GM19455 (cell line): ENCODE measurements around the gene CNPY1.
"Not testable (repeated sequence)": the region's sequence is repeated elsewhere in the genome, so short reads cannot be mapped to it uniquely, and the experiment has no call there.

Experiments used
- ATAC-seq: cut with Tn5 transposase; IDR thresholded peaks from one replicate; pipeline ENCODE4 v1.9.1; 2021; ENCODE audit not compliant: unreplicated experiment

Gene CNPY1

DNA sequence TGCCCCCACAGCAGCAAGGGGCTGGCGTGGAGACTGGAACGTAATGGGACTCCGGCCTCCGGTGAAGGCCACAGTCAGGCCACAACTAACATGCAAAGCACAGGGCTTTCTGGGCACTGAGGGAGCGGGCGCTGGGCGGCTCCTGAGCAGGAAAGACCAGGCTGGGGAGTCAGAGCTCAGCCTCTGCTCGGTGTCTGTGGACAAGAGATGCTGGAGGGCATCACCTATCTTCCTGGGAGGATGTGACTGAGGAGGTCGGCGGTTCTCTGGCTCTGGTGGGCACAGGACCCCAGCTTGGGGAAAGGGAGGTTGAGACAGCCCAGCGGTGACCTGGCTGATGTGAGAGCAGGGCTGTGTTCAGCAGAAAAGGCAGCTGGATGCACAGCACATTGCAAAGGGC is 11.7 kb downstream of the CNPY1 start:
- no peak for ATAC-seq

DNA sequence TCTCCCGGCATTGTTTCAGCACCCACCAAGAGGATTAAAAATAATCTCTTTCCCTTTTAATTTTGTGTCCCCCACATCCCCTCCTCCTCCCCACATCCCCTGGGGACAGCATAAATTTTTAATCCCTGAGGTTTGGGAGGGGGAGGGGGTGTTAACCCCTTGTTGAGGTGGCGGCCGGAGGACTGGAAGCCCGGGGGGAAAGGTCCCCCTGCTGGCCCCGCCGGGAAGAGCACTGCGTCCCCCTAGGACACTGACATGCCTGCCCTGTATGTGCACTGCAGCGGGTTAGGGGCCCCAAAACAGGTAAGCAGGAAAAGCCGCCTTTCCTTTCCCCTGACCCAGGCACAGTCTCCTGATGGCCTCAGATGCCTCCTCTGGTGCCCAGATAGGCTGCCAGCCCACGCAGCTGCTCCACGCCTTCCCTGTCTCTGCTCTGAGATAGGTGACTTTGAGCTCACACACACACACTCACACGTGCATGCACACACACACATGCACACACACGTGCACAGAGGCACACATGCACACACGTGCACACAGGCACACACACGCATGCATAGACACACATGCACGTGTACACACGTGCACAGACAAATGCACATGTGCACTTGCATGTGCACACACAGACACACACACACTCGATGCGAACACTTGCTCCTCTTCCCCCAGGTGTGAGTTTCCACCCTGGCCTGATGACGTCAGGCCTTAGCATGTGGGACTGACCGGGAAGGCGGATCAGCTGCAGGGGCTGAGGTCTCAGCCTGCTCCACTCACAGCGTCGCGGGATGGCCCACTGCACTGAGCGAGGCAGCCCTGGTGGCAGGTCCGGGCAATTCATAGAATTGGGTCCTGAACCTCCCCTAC is 12.3 kb downstream of the CNPY1 start:
- ATAC-seq = no peak

DNA sequence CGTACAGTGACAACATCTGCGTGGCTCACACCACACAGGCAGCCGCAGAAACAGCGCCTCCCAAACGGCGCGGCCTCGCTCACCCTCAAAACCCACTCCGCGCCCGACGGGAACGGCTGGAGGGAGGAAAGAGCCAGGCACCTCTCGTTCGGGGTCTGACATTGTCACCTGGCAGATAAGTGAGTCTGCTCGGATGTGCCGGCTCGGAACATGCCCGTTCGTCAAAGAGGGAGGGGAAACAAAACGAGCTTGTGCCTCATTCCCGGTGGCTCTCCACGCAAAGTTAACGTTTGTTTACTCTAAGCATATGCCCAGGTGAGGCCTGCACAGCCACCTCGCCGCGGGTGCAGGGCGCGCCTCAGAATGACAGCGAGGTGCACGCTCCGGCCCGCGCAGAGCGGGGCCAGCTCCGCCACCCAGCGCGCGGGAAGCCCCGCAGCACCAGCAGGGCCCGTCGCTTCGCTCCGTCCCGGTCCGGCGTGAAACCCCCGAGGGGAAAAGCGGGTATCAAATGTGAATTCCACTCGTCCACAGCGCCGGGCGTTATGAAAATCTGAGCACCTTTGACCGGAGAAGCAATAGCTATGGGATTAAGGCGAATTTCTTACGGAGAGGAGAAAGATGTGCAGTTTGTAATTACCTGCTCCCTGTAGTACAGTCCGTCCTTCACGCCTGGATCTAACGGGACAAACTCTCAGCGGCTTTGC is 13.1 kb downstream of the CNPY1 start:
- no peak for ATAC-seq

DNA sequence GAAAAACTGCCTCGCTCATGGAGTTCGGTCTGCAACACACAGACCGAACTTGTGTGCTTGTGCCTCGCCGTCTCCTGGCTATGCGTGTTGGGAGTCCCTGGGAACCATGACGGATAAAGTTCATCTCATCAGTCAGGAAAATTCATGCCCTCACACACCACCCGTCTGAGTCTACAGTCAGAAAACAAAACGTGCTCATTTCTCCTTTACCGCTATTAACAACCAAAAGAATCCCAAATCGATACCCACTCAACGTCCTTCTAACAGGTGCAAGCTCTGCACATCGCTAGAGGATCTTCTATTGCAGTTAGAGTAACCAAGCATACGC is 13.6 kb downstream of the CNPY1 start:
- no peak for ATAC-seq

DNA sequence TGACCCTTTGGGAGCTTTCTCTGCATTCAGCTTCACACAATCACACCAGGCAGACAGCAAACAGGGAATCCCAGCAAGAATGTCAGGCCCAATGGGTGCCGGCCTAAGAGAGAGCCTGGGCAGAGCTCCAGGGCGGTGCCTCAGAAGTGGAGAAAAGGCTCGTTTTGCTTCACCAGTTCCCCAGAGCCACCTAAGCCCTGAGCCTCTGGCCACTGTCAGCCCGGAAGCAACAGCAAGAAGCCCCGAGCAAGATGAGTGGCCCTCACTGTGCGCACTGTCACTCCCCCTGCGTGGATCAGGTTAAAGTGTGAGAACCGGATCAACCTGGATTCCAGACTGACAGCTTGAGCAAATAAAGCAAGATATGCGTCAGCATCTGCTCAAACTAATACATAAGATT is 14.7 kb downstream of the CNPY1 start:
- ATAC-seq = no peak

DNA sequence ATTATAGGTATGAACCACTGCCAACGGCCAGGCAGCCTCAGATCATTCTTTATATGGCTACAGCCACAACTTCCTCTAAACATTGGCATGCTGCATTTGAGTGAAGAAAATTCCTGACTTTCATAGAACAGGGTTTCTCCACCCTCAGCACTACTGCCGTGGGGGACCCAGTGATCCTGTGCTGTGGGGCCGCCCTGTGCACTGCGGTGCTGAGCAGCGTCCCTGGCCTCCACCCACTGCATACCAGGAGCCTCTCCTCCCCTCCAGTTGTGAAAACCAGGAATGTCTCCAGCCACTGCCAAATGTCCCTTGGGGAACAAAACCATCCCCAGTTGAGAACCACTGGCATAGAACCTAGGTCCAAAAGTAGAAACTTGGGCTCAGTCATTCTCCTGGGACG is 15.8 kb downstream of the CNPY1 start:
- ATAC-seq = no peak

DNA sequence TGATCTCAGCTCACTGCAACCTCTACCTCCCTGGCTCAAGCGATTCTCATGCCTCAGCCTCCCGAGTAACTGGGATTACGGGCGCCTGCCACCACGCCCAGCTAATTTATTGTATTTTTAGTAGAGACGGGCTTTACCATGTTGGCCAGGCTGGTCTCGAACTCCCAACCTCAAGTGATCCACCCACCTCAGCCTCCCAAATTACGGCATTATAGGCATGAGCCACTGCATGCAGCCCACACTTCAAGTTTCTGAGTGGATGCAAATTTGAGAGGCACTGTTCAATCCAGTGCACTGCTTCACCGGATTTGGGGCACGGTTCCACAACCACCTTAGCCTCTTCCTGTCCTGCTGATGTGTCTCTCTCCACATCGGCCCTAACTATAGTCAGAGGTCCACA is 16.5 kb downstream of the CNPY1 start:
- no peak for ATAC-seq

DNA sequence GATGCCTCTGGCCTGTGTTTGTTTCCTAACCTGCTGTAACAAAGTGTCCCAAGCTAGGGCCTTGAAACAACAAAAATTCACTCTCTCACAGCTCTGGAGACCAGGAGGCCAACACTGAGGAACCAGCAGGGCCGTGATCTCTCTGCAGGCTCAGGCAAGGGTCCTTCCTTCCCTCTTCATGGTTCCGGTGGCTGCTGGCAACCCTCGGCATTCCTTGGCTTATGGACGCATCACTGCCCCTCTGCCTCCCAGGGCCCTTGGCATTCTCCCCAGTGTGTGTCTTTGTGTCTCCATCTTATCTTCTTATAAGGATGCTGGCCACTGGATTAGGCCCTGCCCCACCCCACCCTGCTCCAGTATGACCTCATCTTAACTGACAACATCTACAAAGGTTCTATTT is 17.0 kb downstream of the CNPY1 start:
- ATAC-seq = no peak

DNA sequence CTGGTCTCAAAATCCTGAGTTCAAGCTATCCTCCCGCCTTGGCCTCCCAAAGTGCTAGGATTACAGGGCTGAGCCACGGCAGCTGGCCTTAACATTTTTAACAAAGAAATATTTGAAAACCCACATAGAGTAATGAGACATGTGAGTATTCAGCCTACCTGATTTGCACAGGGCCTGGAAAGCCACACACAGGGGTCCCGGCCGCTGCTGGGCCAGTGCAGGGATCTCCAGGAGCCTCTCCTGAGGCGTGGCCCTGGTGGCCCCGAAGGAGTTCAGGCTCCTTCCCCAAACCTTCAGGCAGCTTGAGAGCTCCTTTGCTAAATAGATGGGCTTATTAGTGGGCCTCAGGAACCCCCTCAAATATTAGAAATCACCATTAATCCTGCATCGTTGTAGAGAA is 18.7 kb downstream of the CNPY1 start:
- no peak for ATAC-seq

DNA sequence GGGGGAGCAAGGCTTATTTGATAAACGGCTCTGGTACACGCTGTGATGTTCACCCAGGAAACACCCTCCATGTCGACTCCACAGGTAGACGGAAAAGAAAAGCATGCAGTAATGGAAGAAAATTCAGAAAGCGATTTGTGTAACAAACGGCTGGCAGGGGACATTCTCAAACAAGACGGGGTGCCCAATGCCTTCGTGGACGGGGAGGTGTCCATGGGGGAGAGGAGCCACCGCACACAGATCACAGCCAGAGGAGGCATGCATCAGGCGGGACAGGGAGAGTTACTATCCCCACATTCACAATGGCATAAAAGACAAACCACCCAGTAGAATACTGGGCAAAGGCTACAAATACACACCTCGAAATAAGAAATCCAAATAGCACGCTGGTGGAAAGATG is 20.1 kb downstream of the CNPY1 start:
- ATAC-seq = no peak

DNA sequence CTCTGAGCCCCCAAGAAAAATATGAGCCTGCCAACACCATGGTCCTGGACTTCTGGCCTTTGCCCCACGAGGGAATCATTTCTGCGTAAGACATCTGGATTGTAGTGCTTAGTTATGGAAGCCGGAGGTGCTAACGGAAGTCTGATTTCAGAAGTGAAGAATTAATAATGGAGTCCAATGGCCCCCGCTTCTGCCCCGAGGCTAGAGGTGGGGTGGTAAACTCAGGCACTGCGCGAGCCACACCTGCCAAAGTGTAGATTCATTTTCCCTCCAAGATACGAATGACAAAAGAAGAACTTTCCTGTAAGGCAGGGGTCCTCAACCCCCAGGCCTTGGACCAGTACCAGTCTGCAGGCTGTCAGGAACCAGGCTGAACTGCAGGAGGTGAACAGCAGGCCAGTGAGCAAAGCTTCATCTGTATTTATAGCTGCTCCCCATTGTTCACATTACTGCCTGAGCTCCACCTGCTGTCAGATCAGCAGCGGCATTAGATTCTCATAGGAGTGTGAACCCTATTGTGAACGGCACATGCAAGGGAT is 22.3 kb downstream of the CNPY1 start:
- ATAC-seq = no peak

DNA sequence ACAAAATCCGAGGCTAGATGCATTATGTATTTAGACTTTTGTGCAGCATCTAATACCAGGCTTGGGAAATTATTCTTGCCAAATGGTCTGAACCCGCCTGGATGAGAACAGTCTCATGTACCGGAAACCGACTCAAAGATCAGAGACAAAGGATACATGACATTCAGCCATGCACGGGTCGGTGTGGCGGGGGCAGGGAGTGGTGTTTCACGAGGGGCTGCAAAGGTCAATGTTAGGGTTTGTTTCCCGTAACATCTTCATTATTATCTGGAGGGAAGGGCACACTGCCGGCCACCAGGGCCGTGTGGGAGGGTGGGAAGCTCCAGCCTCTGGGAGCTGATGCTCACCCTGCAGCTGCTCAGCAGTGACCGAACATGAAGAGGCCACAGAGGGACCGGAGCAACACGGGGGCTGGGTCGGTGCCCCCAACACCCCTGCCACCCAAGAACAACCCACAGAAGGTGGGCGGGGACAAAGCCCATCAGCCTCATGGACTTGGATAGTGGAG is 23.1 kb downstream of the CNPY1 start:
- ATAC-seq = no peak

DNA sequence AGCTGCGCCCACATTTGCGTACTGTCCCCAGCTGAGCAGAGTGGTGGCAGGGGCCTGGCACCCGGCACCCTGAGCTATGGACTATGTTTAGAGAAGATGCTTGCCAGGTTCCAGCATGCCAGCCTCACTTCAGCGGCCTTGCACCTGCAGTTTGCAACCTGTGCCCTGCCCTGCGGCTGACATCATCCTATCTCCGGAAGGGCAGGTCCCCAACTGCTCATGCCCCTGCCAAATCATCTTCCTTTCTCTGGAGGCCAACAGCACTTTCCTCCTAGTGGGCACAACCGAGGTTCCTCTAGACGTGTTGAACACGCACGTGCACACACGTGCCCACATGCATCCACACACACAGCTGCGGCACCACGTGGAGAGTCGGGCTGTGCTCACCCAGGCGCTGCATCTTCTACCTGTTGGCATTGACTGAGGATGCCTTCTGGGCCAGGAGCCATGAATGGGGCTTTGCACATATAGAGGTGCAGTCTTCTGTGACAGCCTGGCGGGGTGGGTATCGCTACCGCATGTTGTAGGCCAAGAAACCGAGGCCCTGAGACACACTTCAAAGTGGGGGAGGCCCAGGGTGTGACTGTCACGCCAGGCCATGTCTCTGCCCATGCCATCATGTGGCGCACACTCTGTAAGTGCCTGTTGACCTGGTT is 24.5 kb downstream of the CNPY1 start:
- ATAC-seq = no peak

DNA sequence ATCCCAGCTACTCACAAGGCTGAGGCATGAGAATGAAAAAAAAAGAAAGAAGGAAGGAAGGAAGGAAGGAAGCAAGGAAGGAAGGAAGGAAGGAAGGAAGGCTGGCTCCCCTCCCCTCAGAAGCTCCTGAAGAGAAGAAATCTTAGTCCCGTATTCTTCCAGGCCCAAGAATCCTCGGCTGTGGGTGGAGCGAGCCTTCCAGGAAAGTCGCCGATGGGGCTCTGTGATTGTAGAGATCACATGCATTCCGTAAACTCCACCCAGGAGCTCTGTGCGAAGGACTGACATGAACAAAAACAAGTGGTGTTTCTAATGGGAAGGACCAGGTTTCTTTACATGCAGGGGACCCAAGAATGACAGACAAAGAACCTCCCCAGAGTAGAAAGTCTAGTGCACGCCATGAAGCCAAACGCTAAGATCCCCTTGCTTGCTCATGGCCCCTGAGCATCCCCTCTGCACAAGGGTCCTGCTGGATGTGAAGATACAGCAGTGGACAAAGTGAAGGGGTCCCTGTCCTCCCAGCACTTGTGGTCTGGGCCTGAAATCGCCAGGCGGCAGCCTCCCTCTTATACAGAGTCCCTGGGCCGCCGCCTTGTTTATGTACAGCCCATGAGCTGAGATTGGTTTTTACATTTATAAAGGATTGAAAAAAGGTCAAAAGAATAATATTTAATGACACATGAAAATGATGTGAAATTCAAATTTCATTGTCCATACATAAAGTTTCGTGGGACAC is 25.2 kb downstream of the CNPY1 start:
- ATAC-seq = no peak

DNA sequence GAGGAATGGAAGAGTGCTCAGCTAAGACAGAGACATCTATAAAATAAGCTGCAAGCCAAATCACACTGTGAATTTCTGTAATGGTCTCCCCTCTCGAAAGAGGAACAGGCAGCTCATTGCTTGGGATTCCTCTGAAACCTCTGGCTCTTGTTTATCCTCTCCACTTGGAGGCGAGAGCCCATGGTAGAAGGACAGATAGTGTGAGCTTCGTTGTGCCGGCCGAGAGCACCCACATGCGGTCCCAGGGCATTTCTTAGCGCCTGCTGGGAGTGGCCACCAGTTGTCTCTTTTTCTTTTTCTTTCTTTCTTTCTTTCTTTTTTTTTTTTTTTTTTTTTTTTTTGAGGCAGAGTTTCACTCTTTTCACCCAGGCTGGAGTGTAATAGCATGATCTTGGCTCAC is 26.2 kb downstream of the CNPY1 start:
- ATAC-seq = no peak

DNA sequence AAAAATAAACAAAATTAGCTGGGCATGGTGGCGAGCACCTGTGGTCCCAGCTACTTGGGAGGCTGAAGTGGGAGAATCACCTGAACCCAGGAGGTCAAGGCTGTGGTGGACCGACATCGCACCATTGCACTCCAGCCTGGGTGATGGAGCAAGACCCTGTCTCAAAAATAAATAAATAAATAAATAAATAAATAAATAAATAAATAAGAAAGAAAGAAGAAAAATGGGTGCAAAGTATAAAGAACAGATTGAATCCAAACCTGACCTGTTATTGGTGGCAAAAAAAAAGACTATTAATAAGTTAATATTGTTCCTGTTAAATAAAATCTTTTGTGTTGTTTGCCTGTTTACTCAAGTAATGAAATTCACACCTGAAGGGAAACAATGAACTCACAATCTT is 27.0 kb downstream of the CNPY1 start:
- not testable (repeated sequence) for ATAC-seq

DNA sequence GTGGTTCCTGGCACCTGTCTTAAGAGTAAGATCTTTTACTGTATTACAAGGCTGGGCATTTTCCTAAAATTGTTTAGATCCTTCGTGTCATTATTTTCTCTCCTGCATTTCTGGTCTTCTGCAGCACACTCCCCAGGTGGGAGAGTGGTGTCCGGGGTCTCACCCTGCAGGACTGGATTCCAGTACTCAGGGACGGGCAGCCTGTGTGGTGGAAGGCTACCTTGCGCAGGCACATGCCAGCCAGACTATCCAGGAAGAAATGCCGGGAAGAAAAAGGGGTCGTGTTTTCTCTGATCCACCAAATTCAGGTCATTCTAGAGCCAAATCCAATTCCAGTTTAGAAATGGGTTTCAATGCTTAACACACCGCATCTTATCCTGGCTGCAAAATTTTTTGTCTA is 27.7 kb downstream of the CNPY1 start:
- ATAC-seq = no peak

DNA sequence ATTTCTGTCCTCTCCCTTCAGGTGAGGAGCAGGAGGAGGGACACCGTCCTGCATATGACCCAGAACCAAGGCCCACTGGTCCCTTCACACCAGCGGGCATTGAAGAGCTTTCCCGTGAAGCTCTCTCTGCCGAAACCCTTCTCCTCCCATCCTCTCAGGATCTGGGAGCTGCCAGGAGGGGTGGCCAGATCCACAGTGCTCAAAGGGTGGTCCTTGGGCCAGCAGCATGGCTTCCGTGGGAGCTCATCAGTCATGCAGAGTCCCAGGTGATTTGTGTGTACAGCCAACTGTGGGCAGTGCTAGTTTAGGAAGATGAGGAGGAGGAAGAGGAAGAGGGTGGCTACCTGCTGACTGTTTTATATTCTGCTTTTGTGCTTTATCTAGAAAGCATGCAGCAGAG is 28.4 kb downstream of the CNPY1 start:
- ATAC-seq = no peak

DNA sequence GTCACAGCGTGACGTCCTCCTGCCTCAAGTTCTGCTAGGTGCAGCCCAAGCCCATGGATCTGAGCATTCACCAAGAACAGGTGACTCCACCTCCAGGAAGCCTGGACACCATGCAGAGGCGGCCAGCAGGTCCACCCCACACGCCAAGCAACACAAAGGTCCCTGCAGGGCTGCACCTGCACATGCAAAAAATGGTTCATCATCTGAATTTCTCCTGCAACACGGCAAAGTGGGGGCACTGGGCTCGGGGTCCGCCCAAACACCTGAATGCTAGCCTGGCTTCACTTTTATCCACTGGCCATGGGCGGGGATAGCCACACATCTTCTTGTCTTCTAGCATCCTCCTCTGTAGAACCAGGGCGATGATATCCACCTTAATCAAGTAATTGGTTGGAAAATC is 28.9 kb downstream of the CNPY1 start:
- ATAC-seq = no peak

DNA sequence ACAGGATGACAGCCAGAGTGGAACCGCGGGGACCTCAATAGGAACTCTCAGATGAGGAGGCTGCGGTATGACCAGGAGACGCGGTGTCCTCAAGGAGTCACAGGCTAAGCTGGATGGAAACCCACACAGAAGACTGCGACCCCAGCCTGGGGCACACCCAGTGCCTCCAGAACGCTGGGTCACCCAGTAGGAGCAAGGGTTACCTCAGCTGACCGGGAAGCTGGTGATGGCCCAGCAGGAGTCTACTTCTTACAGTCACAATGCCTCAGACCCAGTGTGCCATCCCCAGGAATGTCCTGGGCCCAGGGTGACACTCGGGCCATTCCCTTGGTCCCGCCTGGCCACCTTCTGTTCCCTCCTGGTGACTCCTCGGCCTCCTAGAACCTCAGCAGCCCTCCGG is 29.9 kb downstream of the CNPY1 start:
- no peak for ATAC-seq

DNA sequence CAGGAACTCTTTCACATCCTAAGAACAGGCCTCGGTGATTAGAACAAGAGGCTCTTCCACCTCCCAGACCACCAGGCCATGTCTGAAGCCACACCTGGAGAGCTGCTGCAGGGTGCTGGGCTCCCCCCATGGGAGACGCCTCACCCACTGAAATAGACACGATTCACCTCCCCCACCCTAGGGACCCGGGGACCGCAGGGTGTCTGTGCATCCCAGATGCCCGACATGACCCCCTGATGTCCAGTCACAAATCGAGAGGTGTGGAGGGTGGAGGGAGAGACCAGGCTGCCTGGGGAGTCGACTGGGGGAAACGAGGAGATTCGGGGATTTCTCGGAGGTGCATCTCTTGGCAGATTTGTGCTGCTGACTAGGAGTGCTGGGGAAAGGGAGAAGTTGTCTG is 31.0 kb downstream of the CNPY1 start:
- no peak for ATAC-seq
